Measurements from ENCODE around the gene CTNND2.

DNA sequence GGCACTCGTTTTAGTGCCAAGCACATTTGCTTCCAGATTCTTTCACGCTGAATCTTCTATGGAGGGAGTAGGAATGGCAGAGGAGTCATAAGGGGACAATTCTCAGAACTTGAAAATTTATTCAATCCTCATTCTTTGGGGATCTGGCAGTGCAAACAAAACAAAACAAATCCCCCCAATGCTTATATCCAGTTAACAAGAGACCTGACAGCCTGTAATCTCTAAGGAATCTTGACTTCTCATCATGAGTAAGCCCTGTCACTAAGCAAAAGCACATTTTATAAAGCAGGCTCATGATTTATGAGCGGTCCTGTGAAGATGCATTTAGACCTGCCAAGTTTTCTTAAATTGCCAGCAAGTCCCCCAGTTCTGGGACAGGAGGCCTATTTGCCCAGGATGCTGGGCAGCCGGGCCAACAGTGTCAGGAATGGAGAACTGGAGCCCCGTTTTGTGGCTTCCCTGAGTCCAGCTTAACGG lies 513.9 kb downstream of the CTNND2 start:
- TF ChIP-seq CTCF (IDR thresholded peaks at IDR 0.05; ENCODE audit: borderline replicate concordance, extremely low read depth, low read length, poor library complexity, severe bottlenecking) (no peak), EZH2 (IDR thresholded peaks at IDR 0.05; ENCODE audit: borderline replicate concordance, low read depth, low read length, severe bottlenecking) (no peak)

Measured in DND-41 (cell line).